Liver (tissue), 3 donors: ENCODE data around the gene HINT1.

ENCODE experiments used
- CTCF ChIP-seq: fragments of 150-350 bp; IDR thresholded peaks from 2 replicates; pipeline ENCODE4 v1.5.1; 2017; ENCODE audit warnings: improper control_type of control experiment, low read depth, low read length; ENCODE audit not compliant: missing input control
- EGR1 ChIP-seq, 2 donors: IDR thresholded peaks; 2 replicates each; pipeline ENCODE4 v1.6.1; 2016 to 2018; ENCODE audit warnings: antibody characterized with exemption in 2 of 2, low read depth in 2 of 2
- FOXA1 ChIP-seq: IDR thresholded peaks from 2 replicates; pipeline ENCODE4 v1.6.1; 2016; ENCODE audit warnings: antibody characterized with exemption
- GABPA ChIP-seq, 2 donors: IDR thresholded peaks in 1 of 2; conservative IDR thresholded peaks in 1 of 2; 2 replicates each; pipeline ENCODE4 v1.6.1; 2016; ENCODE audit warnings: antibody characterized with exemption in 2 of 2, mild to moderate bottlenecking in 1 of 2, moderate library complexity in 1 of 2
- HNF4A ChIP-seq, 2 donors: conservative IDR thresholded peaks; 2 replicates each; pipeline ENCODE4 v1.6.1; 2016; ENCODE audit warnings: antibody characterized with exemption in 2 of 2, mild to moderate bottlenecking in 2 of 2
- JUND ChIP-seq, 2 donors: IDR thresholded peaks; 2 replicates each; pipeline ENCODE4 v1.6.1; 2016; ENCODE audit warnings: antibody characterized with exemption in 2 of 2
- NR2F2 ChIP-seq: IDR thresholded peaks from 2 replicates; pipeline ENCODE4 v1.6.1; 2016; ENCODE audit warnings: antibody characterized with exemption
- TAF1 ChIP-seq: conservative IDR thresholded peaks from 2 replicates; pipeline ENCODE4 v1.6.1; 2016; ENCODE audit warnings: antibody characterized with exemption, mild to moderate bottlenecking
- YY1 ChIP-seq: IDR thresholded peaks from 2 replicates; pipeline ENCODE4 v1.6.1; 2016; ENCODE audit warnings: antibody characterized with exemption, mild to moderate bottlenecking
- ZBTB33 ChIP-seq: IDR thresholded peaks from 2 replicates; pipeline ENCODE4 v1.6.1; 2016; ENCODE audit warnings: antibody characterized with exemption
- TF ChIP-seq, protein P1 (sequence below): IDR thresholded peaks from 2 replicates; pipeline ENCODE4 v1.6.1; 2016; ENCODE audit warnings: antibody characterized with exemption, mild to moderate bottlenecking
- TF ChIP-seq, protein P2 (sequence below): IDR thresholded peaks from 2 replicates; pipeline ENCODE4 v1.6.1; 2016; ENCODE audit warnings: antibody characterized with exemption
- TF ChIP-seq, protein P3 (sequence below): IDR thresholded peaks from 2 replicates; pipeline ENCODE4 v1.6.1; 2016; ENCODE audit warnings: antibody characterized with exemption
- donor health status: healthy.
- donor health status: healthy.

DNA sequence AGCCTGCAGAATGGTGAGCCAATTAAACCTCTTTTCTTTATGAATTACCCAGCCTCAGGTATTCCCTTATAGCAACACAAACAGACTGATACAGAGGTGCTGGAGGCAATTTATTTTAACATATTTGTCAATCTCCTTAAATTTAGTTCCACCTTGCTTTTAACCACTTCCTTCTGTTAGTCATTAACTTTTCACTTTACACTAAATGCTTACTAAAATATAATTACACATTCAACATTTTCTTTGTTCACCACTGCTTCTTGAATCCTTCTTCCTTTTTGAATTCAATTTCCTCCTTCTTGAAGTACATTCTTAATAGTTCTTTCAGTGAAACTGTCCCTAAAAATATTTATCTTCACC lies 45.1 kb upstream of the HINT1 start:
- TF ChIP-seq TAF1: no peak
- TF ChIP-seq CTCF: no peak
- TF ChIP-seq, protein P1, sequence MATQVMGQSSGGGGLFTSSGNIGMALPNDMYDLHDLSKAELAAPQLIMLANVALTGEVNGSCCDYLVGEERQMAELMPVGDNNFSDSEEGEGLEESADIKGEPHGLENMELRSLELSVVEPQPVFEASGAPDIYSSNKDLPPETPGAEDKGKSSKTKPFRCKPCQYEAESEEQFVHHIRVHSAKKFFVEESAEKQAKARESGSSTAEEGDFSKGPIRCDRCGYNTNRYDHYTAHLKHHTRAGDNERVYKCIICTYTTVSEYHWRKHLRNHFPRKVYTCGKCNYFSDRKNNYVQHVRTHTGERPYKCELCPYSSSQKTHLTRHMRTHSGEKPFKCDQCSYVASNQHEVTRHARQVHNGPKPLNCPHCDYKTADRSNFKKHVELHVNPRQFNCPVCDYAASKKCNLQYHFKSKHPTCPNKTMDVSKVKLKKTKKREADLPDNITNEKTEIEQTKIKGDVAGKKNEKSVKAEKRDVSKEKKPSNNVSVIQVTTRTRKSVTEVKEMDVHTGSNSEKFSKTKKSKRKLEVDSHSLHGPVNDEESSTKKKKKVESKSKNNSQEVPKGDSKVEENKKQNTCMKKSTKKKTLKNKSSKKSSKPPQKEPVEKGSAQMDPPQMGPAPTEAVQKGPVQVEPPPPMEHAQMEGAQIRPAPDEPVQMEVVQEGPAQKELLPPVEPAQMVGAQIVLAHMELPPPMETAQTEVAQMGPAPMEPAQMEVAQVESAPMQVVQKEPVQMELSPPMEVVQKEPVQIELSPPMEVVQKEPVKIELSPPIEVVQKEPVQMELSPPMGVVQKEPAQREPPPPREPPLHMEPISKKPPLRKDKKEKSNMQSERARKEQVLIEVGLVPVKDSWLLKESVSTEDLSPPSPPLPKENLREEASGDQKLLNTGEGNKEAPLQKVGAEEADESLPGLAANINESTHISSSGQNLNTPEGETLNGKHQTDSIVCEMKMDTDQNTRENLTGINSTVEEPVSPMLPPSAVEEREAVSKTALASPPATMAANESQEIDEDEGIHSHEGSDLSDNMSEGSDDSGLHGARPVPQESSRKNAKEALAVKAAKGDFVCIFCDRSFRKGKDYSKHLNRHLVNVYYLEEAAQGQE: no peak
- TF ChIP-seq, protein P2, sequence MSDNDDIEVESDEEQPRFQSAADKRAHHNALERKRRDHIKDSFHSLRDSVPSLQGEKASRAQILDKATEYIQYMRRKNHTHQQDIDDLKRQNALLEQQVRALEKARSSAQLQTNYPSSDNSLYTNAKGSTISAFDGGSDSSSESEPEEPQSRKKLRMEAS: no peak
- TF ChIP-seq JUND (IDR thresholded peaks at IDR 0.05): no peak
- TF ChIP-seq, protein P3, sequence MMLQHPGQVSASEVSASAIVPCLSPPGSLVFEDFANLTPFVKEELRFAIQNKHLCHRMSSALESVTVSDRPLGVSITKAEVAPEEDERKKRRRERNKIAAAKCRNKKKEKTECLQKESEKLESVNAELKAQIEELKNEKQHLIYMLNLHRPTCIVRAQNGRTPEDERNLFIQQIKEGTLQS: no peak
- no peak for TF ChIP-seq YY1
- TF ChIP-seq FOXA1: no peak
- TF ChIP-seq EGR1 (IDR thresholded peaks at IDR 0.05; ENCODE audit: low read depth in 2 of 2): no peak
- TF ChIP-seq ZBTB33: no peak
- no peak for TF ChIP-seq NR2F2
- TF ChIP-seq HNF4A (conservative IDR thresholded peaks at IDR 0.05): no peak
- TF ChIP-seq GABPA (IDR thresholded peaks at IDR 0.05 in 1 of 2, conservative IDR thresholded peaks at IDR 0.05 in 1 of 2): no peak
